IMR-90 (cell line): ENCODE measurements around the gene HAVCR2. TPM values are rescaled to one million over a fixed set of nuclear protein-coding genes. Genes with fewer than 3 reads are reported as not detected.

Experiments
- ATAC-seq: fragments of 200-7000 bp; cut with Tn5 transposase; 2 replicates; pipeline ENCODE4 v1.9.1; 2020; ENCODE audit warnings: low read depth, mild to moderate bottlenecking, moderate library complexity
- BruUV-seq: library from RNA; stranded (reverse); fragments of 400-500 nt; replicated peaks from 2 replicates; lab custom pipeline; 2021; lab: Mats Ljungman, UMichigan
- CTCF ChIA-PET: fragments of 300-600 bp; formaldehyde crosslinking; extraction: SDS; loops from one replicate; lab custom pipeline; 2021; ENCODE audit warnings: antibody characterized with exemption; lab: Yijun Ruan, JAX
- POLR2A ChIA-PET: fragments of 300-600 bp; sonication (Branson Sonifier 250); formaldehyde crosslinking; loops from one replicate; lab custom pipeline; 2022; ENCODE audit warnings: antibody characterized with exemption; ENCODE audit not compliant: unreplicated experiment; lab: Charles Lee
- DNase-seq: peaks from one replicate; pipeline ENCODE4 v3.0.0; 2013
- H2AFZ ChIP-seq: replicated peaks from 2 replicates; pipeline ENCODE3; 2013; ENCODE audit warnings: low read length, mild to moderate bottlenecking; ENCODE audit not compliant: poor library complexity
- H2AK5ac ChIP-seq: 2 replicates; pipeline ENCODE4 v1.6.1; 2013; ENCODE audit warnings: low read depth, low read length, inconsistent platforms
- H2AK9ac ChIP-seq: replicated peaks from 2 replicates; pipeline ENCODE3; 2013; ENCODE audit warnings: mild to moderate bottlenecking, low read depth, low read length, moderate library complexity; ENCODE audit not compliant: poor library complexity
- H2BK120ac ChIP-seq: 2 replicates; pipeline ENCODE4 v1.6.1; 2013; ENCODE audit warnings: low read depth, low read length, inconsistent platforms
- H2BK15ac ChIP-seq: 3 replicates; pipeline ENCODE4 v1.6.1; 2013; ENCODE audit warnings: low read depth, low read length, inconsistent platforms
- H2BK20ac ChIP-seq: 2 replicates; pipeline ENCODE4 v1.6.1; 2013; ENCODE audit warnings: low read depth, mild to moderate bottlenecking, inconsistent platforms, low read length, moderate library complexity
- H2BK5ac ChIP-seq: 2 replicates; pipeline ENCODE4 v1.6.1; 2013; ENCODE audit warnings: mild to moderate bottlenecking, low read depth, low read length, inconsistent platforms; ENCODE audit not compliant: poor library complexity, severe bottlenecking
- H3K14ac ChIP-seq: replicated peaks from 2 replicates; pipeline ENCODE4 v1.6.1; 2013; ENCODE audit warnings: low read depth, low read length, inconsistent platforms
- H3K18ac ChIP-seq: 2 replicates; pipeline ENCODE4 v1.6.1; 2013; ENCODE audit warnings: low read depth, low read length, control low read depth
- H3K23ac ChIP-seq: 2 replicates; pipeline ENCODE4 v1.6.1; 2013; ENCODE audit warnings: low read depth, low read length, inconsistent platforms
- H3K27ac ChIP-seq: 2 replicates; pipeline ENCODE4 v1.5.1; 2013; ENCODE audit warnings: mild to moderate bottlenecking, control low read depth, low read length; ENCODE audit not compliant: insufficient read depth
- H3K27me3 ChIP-seq: 2 replicates; pipeline ENCODE4 v1.6.1; 2013; ENCODE audit warnings: low read length; ENCODE audit not compliant: control insufficient read depth, insufficient read depth
- H3K36me3 ChIP-seq: 2 replicates; pipeline ENCODE4 v1.6.1; 2013; ENCODE audit warnings: low read length, mixed read lengths; ENCODE audit not compliant: control insufficient read depth, insufficient read depth
- H3K4ac ChIP-seq: 2 replicates; pipeline ENCODE4 v1.6.1; 2013; ENCODE audit warnings: low read depth, low read length, inconsistent platforms
- H3K4me1 ChIP-seq: 2 replicates; pipeline ENCODE4 v1.6.1; 2013; ENCODE audit warnings: low read length, mixed read lengths; ENCODE audit not compliant: control insufficient read depth, insufficient read depth
- H3K4me2 ChIP-seq: 2 replicates; pipeline ENCODE4 v1.6.1; 2013; ENCODE audit warnings: low read depth, mild to moderate bottlenecking, control low read depth, low read length, moderate library complexity
- H3K4me3 ChIP-seq: 2 replicates; pipeline ENCODE4 v1.5.1; 2013; ENCODE audit warnings: low read depth, mild to moderate bottlenecking, control low read depth, low read length, moderate library complexity; ENCODE audit not compliant: insufficient read depth
- H3K56ac ChIP-seq: 2 replicates; pipeline ENCODE4 v1.6.1; 2013; ENCODE audit warnings: low read length, inconsistent platforms; ENCODE audit not compliant: insufficient read depth; ENCODE audit errors: extremely low read depth
- H3K79me1 ChIP-seq, 2 experiments: 2 replicates each; pipeline ENCODE4 v1.6.1; 2013; ENCODE audit warnings: low read length in 2 of 2, inconsistent platforms in 1 of 2, low read depth in 1 of 2
- H3K9ac ChIP-seq: 2 replicates; pipeline ENCODE4 v1.6.1; 2013; ENCODE audit warnings: low read depth, low read length, control low read depth
- H3K9me1 ChIP-seq: 2 replicates; pipeline ENCODE4 v1.6.1; 2013; ENCODE audit warnings: low read length, inconsistent platforms; ENCODE audit not compliant: insufficient read depth
- H3K9me3 ChIP-seq: 2 replicates; pipeline ENCODE4 v1.6.1; 2013; ENCODE audit warnings: low read length; ENCODE audit not compliant: control insufficient read depth, insufficient read depth
- H4K20me1 ChIP-seq: 2 replicates; pipeline ENCODE4 v1.6.1; 2013; ENCODE audit warnings: low read length, inconsistent platforms; ENCODE audit not compliant: insufficient read depth
- H4K5ac ChIP-seq: 2 replicates; pipeline ENCODE4 v1.6.1; 2013; ENCODE audit warnings: mild to moderate bottlenecking, low read depth, low read length, control low read depth
- H4K8ac ChIP-seq, 2 experiments: 2 replicates each; pipeline ENCODE4 v1.6.1; 2013; ENCODE audit warnings: low read depth in 2 of 2, low read length in 2 of 2, control low read depth in 1 of 2, inconsistent platforms in 1 of 2
- H4K91ac ChIP-seq: 2 replicates; pipeline ENCODE4 v1.6.1; 2013; ENCODE audit warnings: low read depth, low read length, inconsistent platforms; ENCODE audit not compliant: insufficient read depth
- BHLHE40 ChIP-seq: fragments of 150-350 bp; IDR thresholded peaks from 2 replicates; pipeline ENCODE4 v1.6.1; 2016; ENCODE audit warnings: mild to moderate bottlenecking, low read depth, low read length
- CEBPB ChIP-seq: IDR thresholded peaks from 2 replicates; pipeline ENCODE4 v1.6.1; 2012; ENCODE audit warnings: low read depth, low read length, improper control_type of control experiment
- CHD1 ChIP-seq: IDR thresholded peaks from 2 replicates; pipeline ENCODE4 v1.6.1; 2012; ENCODE audit warnings: low read depth, low read length, improper control_type of control experiment
- FOS ChIP-seq: fragments of 150-350 bp; IDR thresholded peaks from 2 replicates; pipeline ENCODE4 v1.6.1; 2016; ENCODE audit warnings: low read depth, low read length
- MAFK ChIP-seq: IDR thresholded peaks from 2 replicates; pipeline ENCODE4 v1.6.1; 2012; ENCODE audit warnings: low read depth, low read length, improper control_type of control experiment
- NFE2L2 ChIP-seq: fragments of 150-350 bp; IDR thresholded peaks from 2 replicates; pipeline ENCODE4 v1.6.1; 2016; ENCODE audit warnings: low read depth, mild to moderate bottlenecking, low read length
- POLR2A ChIP-seq: IDR thresholded peaks from 2 replicates; pipeline ENCODE4 v1.6.1; 2012; ENCODE audit warnings: mild to moderate bottlenecking, low read depth, low read length
- RAD21 ChIP-seq: IDR thresholded peaks from 2 replicates; pipeline ENCODE4 v1.6.1; 2012; ENCODE audit warnings: low read length, improper control_type of control experiment
- RCOR1 ChIP-seq: IDR thresholded peaks from 2 replicates; pipeline ENCODE4 v1.6.1; 2012; ENCODE audit warnings: mild to moderate bottlenecking, low read length, improper control_type of control experiment; ENCODE audit not compliant: insufficient replicate concordance
- RFX5 ChIP-seq: IDR thresholded peaks from 2 replicates; pipeline ENCODE4 v1.8.0; 2012; ENCODE audit warnings: low read depth, mild to moderate bottlenecking, low read length, moderate library complexity
- SMC3 ChIP-seq: fragments of 150-350 bp; IDR thresholded peaks from 2 replicates; pipeline ENCODE4 v1.6.1; 2016; ENCODE audit warnings: low read depth, mild to moderate bottlenecking, antibody characterized with exemption, low read length, moderate library complexity
- WGBS, 2 experiments: methylation state at CpG; one replicate each; pipeline versions ENCODE4 v1.1.5 to v1.1.7; 2013; ENCODE audit warnings: missing lambda C conversion rate in 2 of 2; ENCODE audit not compliant: insufficient read length in 1 of 2; ENCODE audit errors: extremely low coverage in 2 of 2; 5-methylcytosine and 5-hydroxymethylcytosine counted together
- dilution Hi-C: fragments of 300-500 bp; cut with HindIII; formaldehyde crosslinking; loops from one replicate; pipeline ENCODE4 v1.14.3; 2018; ENCODE audit warnings: low sequenced_read_pairs; ENCODE audit not compliant: unreplicated experiment
- in situ Hi-C: fragments of 300-500 bp; cut with MboI; formaldehyde crosslinking; loops from 3 replicates; pipeline ENCODE4 v1.14.3; 2019; ENCODE audit warnings: low sequenced_read_pairs, inconsistent platforms, mixed read lengths
- intact Hi-C: fragments of 100-400 bp; cut with micrococcal nuclease; formaldehyde crosslinking; loops from 2 replicates; pipeline ENCODE4 v1.10.0; 2022
- polyA plus RNA-seq, 3 experiments: library from polyadenylated mRNA; depleted of rRNA; stranded (reverse); fragments of >200 nt; gene quantifications; 2 replicates each; pipeline ENCODE4 v1.2.3, GENCODE V29; 2012; ENCODE audit warnings: low replicate concordance in 1 of 3
- total RNA-seq: library from RNA; depleted of rRNA; stranded (reverse); fragments of >200 nt; gene quantifications from 2 replicates; pipeline ENCODE4 v1.2.3, GENCODE V29; 2012
- TF ChIP-seq, protein P1 (sequence below): fragments of 150-350 bp; IDR thresholded peaks from 2 replicates; pipeline ENCODE4 v1.6.1; 2016; ENCODE audit warnings: low read depth, mild to moderate bottlenecking, low read length, moderate library complexity, borderline replicate concordance
- TF ChIP-seq, protein P2 (sequence below): conservative IDR thresholded peaks from 2 replicates; pipeline ENCODE4 v1.5.1; 2012; ENCODE audit warnings: mild to moderate bottlenecking, low read depth, low read length, improper control_type of control experiment
- TF ChIP-seq, protein P3 (sequence below): fragments of 150-350 bp; IDR thresholded peaks from 2 replicates; pipeline ENCODE4 v1.6.1; 2017; ENCODE audit warnings: mild to moderate bottlenecking, antibody characterized with exemption, low read length, low read depth

HAVCR2 gene
- total and polyA plus RNA-seq, 2 of the 4 experiments (the other 2 are of a cell fraction): under 0.01 to 0.07 TPM

DNA sequence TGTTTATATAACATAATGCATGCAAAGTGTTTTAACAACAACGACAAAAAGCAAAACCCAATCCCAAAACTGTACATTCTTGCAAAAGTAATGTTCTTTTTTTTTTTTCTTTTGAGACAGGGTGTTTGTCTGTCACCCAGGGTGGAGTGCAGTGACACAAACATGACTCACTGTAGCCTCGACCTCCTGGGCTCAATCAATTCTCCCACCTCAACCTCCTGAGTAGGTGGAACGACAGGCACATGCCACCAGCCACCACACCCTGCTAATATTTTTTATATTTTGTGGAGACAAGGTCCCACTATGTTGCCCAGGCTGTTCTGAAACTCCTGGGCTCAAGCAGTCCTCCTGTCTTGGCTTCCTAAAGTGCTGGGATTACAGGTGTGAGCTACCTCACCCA, 36.3 kb downstream of the HAVCR2 start:
- Histone ChIP-seq H2BK15ac (no peak overlapping the region), H3K9me3 (no peaks in the 10 kb centered on the region), H3K4me2 (no peak overlapping the region), H3K4me3 (no peak overlapping the region), H4K20me1 (no peaks in the 10 kb centered on the region), H3K23ac (no peak overlapping the region), H2BK20ac (no peak overlapping the region), H3K9me1 (no peaks in the 10 kb centered on the region), H3K18ac (no peak overlapping the region), H3K4ac (no peak overlapping the region), H3K14ac (no peak overlapping the region), H3K36me3 (no peaks in the 10 kb centered on the region), H3K27me3 (no peaks in the 10 kb centered on the region), H3K27ac (no peak overlapping the region), H3K4me1 (no peaks in the 10 kb centered on the region), H2AFZ (no peak overlapping the region), H2AK9ac (no peak overlapping the region), H2AK5ac (no peak overlapping the region), H4K8ac (no peak overlapping the region), H3K79me1 (no peaks in the 10 kb centered on the region), H4K5ac (no peak overlapping the region), H4K91ac (no peak overlapping the region), H3K9ac (no peak overlapping the region), H2BK120ac (no peak overlapping the region), H3K56ac (no peak overlapping the region), H2BK5ac (no peak overlapping the region)
- intact Hi-C loops (no loop called here), in situ Hi-C loops (no loop called here), dilution Hi-C loops (no loop called here)
- BruUV-seq: no TSS peak
- ATAC-seq: no peak
- DNase-seq: no peak
- no CpG with 5 or more reads among the region's 3 CpGs for WGBS, 2 experiments
- POLR2A ChIA-PET: no interaction called here
- TF ChIP-seq FOS (no peak), MAFK (no peak), CEBPB (no peak), SMC3 (no peak), POLR2A (no peak), BHLHE40 (no peak), RCOR1 (no peak), CHD1 (no peak), NFE2L2 (no peak), RAD21 (no peak), RFX5 (no peak)
- TF ChIP-seq, protein P1, sequence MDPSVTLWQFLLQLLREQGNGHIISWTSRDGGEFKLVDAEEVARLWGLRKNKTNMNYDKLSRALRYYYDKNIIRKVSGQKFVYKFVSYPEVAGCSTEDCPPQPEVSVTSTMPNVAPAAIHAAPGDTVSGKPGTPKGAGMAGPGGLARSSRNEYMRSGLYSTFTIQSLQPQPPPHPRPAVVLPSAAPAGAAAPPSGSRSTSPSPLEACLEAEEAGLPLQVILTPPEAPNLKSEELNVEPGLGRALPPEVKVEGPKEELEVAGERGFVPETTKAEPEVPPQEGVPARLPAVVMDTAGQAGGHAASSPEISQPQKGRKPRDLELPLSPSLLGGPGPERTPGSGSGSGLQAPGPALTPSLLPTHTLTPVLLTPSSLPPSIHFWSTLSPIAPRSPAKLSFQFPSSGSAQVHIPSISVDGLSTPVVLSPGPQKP: no peak
- TF ChIP-seq, protein P2, sequence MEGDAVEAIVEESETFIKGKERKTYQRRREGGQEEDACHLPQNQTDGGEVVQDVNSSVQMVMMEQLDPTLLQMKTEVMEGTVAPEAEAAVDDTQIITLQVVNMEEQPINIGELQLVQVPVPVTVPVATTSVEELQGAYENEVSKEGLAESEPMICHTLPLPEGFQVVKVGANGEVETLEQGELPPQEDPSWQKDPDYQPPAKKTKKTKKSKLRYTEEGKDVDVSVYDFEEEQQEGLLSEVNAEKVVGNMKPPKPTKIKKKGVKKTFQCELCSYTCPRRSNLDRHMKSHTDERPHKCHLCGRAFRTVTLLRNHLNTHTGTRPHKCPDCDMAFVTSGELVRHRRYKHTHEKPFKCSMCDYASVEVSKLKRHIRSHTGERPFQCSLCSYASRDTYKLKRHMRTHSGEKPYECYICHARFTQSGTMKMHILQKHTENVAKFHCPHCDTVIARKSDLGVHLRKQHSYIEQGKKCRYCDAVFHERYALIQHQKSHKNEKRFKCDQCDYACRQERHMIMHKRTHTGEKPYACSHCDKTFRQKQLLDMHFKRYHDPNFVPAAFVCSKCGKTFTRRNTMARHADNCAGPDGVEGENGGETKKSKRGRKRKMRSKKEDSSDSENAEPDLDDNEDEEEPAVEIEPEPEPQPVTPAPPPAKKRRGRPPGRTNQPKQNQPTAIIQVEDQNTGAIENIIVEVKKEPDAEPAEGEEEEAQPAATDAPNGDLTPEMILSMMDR: no peak
- TF ChIP-seq, protein P3, sequence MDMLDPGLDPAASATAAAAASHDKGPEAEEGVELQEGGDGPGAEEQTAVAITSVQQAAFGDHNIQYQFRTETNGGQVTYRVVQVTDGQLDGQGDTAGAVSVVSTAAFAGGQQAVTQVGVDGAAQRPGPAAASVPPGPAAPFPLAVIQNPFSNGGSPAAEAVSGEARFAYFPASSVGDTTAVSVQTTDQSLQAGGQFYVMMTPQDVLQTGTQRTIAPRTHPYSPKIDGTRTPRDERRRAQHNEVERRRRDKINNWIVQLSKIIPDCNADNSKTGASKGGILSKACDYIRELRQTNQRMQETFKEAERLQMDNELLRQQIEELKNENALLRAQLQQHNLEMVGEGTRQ: no peak
- CTCF ChIA-PET: no interaction called here
